SU-DHL-6 (cell line): ENCODE data around the gene HSD17B14.

Source experiments
- EZH2phosphoT487 ChIP-seq: fragments of 200-600 bp; sonication (generic), shearing (Covaris generic); conservative IDR thresholded peaks from 2 replicates; pipeline ENCODE4 v1.6.1; 2018; ENCODE audit warnings: mild to moderate bottlenecking, antibody characterized with exemption, low read length, moderate library complexity, mixed read lengths
- TF ChIP-seq, protein P1 (sequence below): fragments of 200-600 bp; sonication (generic); IDR thresholded peaks from one replicate; pipeline ENCODE4 v1.5.1; 2017; ENCODE audit warnings: antibody characterized with exemption, mild to moderate bottlenecking, low read length, moderate library complexity; ENCODE audit not compliant: insufficient read depth, poor library complexity, severe bottlenecking

DNA sequence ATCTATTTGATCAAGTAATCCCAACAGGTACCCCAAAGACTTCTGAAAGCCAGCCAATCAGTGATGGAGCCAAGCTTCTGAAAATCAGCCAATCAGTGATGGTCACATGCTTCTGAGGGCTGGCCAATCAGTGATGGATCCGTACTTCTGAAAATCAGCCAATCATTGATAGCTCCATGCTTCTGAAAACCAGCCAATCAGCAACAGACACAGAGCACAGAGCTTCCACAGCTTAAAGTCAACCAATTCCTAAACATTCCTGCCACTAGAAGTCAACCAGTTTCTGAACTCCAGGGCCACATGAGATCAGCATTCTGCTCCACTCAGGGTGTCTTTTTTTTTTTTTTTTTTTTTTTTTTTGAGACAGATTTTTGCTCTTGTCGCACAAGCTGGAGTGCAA is 8.2 kb upstream of the HSD17B14 start:
- TF ChIP-seq, protein P1, sequence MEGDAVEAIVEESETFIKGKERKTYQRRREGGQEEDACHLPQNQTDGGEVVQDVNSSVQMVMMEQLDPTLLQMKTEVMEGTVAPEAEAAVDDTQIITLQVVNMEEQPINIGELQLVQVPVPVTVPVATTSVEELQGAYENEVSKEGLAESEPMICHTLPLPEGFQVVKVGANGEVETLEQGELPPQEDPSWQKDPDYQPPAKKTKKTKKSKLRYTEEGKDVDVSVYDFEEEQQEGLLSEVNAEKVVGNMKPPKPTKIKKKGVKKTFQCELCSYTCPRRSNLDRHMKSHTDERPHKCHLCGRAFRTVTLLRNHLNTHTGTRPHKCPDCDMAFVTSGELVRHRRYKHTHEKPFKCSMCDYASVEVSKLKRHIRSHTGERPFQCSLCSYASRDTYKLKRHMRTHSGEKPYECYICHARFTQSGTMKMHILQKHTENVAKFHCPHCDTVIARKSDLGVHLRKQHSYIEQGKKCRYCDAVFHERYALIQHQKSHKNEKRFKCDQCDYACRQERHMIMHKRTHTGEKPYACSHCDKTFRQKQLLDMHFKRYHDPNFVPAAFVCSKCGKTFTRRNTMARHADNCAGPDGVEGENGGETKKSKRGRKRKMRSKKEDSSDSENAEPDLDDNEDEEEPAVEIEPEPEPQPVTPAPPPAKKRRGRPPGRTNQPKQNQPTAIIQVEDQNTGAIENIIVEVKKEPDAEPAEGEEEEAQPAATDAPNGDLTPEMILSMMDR = no peak
- TF ChIP-seq EZH2phosphoT487 = no peak
